Pancreas (tissue), 10 donors: ENCODE data around the gene TMEM200A. TPM values are rescaled to one million over a fixed set of nuclear protein-coding genes. Genes with fewer than 3 reads are reported as not detected.

Experiments
- ATAC-seq, 4 donors: fragments of 200-7000 bp; cut with Tn5 transposase; one replicate each; pipeline versions ENCODE4 v1.8.0 to v1.9.1; 2020; ENCODE audit warnings: mild to moderate bottlenecking in 4 of 4, moderate library complexity in 4 of 4
- DNase-seq, 6 donors: peaks; one replicate each; pipeline ENCODE4 v3.0.0-alpha.2; 2020
- FAIRE-seq: peaks from 2 replicates; lab custom pipeline; 2012; peaks lifted over from hg19 to GRCh38; lab: Jason Lieb, UNC
- H3K27ac ChIP-seq, 4 donors: fragments of 200-600 bp; sonication (generic); 1 replicate in 3 of 4; 2 replicates in 1 of 4; pipeline versions ENCODE4 v1.5.0 to v1.8.0; 2020
- H3K27me3 ChIP-seq, 4 donors: fragments of 200-600 bp; one replicate each; pipeline ENCODE4 v1.8.0; 2021
- H3K36me3 ChIP-seq, 3 donors: fragments of 200-600 bp; sonication (generic) in 1 of 3; one replicate each; pipeline versions ENCODE4 v1.5.0 to v1.8.0; 2020 to 2021
- H3K4me1 ChIP-seq, 3 donors: fragments of 200-600 bp; one replicate each; pipeline ENCODE4 v1.8.0; 2021
- H3K4me3 ChIP-seq, 4 donors: fragments of 200-600 bp; sonication (generic) in 2 of 4; one replicate each; pipeline versions ENCODE4 v1.5.0 to v1.8.0; 2020 to 2021
- H3K9me3 ChIP-seq, 4 donors: fragments of 200-600 bp; one replicate each; pipeline ENCODE4 v1.8.0; 2021
- WGBS, 2 donors: extraction: QIAGEN DNeasy Blood & Tissue Kit; methylation state at CpG; one replicate each; pipeline ENCODE4 v1.1.7; 2013; 5-methylcytosine and 5-hydroxymethylcytosine counted together
- intact Hi-C, 3 donors: fragments of 100-400 bp; cut with DNase I; formaldehyde crosslinking; loops; one replicate each; pipeline versions ENCODE4 v1.11.1 to v1.14.2; 2022
- polyA plus RNA-seq, 2 donors: library from polyadenylated mRNA; stranded (reverse); fragments of 200-250 nt; gene quantifications; one replicate each; pipeline ENCODE4 v1.2.3, GENCODE V29; 2013
- total RNA-seq, 6 donors: library from RNA; stranded (reverse); fragmentation: NEBNext Ultra II Directional in 4 of 6; extraction: Animal tissue kit (Norgen Biotek cat#: 25700) in 4 of 6; gene quantifications; one replicate each; pipeline versions ENCODE4 v1.2.1 to v1.2.4, GENCODE V29; 2021 to 2023
- TF ChIP-seq, protein P1 (sequence below), 4 donors: fragments of 200-600 bp; sonication (generic) in 3 of 4; IDR thresholded peaks; one replicate each; pipeline versions ENCODE4 v1.5.0 to v1.8.0; 2021; ENCODE audit warnings: antibody characterized with exemption in 4 of 4
- donor health status: healthy with polysubstance abuse.
- donor health status: DM: no; HTN: no; CAD: no; lungs with moderate emphysema.
- donor health status: DM: no; HTN: no; CAD: no.
- donor health status: control.
- donor health status: control.
- donor health status: Bipolar disorder and iron deficiency.
- donor health status: DM: yes; HTN: yes; CAD: no.
- donor health status: DM: no; HTN: no; CAD: no.
- donor health status: DM: no; HTN: no; CAD: no.
- donor health status: DM: yes; HTN: yes; CAD: no.

The TMEM200A gene
- total and polyA plus RNA-seq, 8 donors, result 0.32 to 7.3 (median 1.3) TPM

- no peak overlapping the region for H3K27ac ChIP-seq
- ATAC-seq (no peak), DNase-seq (no peak), FAIRE-seq (no peak)
- no peaks in the 10 kb centered on the region for H3K9me3 ChIP-seq
- H3K36me3 ChIP-seq, result no peaks in the 10 kb centered on the region
- intact Hi-C loops, result no loop called here
- no peaks in the 10 kb centered on the region for H3K4me1 ChIP-seq
- WGBS, 2 donors, result 52 to 66% methylated on average over 1 of the region's 1 CpG
- no peaks in the 10 kb centered on the region for H3K27me3 ChIP-seq
- TF ChIP-seq, protein P1, sequence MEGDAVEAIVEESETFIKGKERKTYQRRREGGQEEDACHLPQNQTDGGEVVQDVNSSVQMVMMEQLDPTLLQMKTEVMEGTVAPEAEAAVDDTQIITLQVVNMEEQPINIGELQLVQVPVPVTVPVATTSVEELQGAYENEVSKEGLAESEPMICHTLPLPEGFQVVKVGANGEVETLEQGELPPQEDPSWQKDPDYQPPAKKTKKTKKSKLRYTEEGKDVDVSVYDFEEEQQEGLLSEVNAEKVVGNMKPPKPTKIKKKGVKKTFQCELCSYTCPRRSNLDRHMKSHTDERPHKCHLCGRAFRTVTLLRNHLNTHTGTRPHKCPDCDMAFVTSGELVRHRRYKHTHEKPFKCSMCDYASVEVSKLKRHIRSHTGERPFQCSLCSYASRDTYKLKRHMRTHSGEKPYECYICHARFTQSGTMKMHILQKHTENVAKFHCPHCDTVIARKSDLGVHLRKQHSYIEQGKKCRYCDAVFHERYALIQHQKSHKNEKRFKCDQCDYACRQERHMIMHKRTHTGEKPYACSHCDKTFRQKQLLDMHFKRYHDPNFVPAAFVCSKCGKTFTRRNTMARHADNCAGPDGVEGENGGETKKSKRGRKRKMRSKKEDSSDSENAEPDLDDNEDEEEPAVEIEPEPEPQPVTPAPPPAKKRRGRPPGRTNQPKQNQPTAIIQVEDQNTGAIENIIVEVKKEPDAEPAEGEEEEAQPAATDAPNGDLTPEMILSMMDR (IDR thresholded peaks at IDR 0.05), result no peak
- no peak overlapping the region for H3K4me3 ChIP-seq
These were observed 95.1 kb downstream of the TMEM200A start for GRCh38 chr6:130460934-130461333.

DNA sequence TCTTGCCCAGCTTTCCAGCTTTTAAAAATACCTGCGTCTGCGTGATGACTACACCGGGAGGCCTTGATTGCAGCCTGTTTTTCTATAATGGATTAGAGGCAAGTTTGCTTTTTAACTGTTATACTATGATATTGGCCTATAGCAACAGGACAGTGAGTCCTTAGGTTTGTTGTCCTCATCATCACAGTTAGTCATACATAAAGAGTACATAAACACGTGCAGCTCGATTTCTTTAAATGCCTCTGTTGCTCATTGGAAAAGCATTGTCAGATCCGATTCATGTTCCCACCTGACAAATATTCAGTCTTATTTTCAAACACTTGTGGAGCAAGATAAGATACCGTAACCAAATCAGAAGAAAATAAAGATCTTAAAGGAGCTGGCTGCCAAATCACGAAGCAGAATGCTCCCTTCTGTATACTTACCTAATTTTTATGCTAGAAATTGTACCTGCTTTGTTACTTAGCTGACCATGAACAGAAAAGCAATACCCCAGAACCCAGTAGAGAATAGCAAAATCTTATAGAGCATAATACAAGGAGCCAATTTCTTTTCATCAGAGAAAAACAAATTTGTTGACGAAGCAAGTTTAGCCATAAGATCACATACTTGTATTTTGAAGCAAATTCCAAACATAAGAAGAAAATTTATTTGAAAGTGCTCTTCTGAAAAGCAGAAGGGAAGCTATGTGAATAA, 100.4 kb downstream of the TMEM200A start:
- intact Hi-C loops, result no loop called here
- TF ChIP-seq, protein P1 (IDR thresholded peaks at IDR 0.05), result no peak
- no peak for ATAC-seq
- Histone ChIP-seq H3K27me3 (no peaks in the 10 kb centered on the region), H3K9me3 (no peaks in the 10 kb centered on the region), H3K4me1 (no peaks in the 10 kb centered on the region), H3K36me3 (no peaks in the 10 kb centered on the region), H3K27ac (no peak overlapping the region), H3K4me3 (no peak overlapping the region)
- 55 to 58% methylated on average over 9 of the region's 9 CpGs for WGBS, 2 donors
- no peak for FAIRE-seq
- no peak for DNase-seq

- ATAC-seq (no peak), FAIRE-seq (no peak), DNase-seq (no peak)
- Histone ChIP-seq H3K27me3 (no peaks in the 10 kb centered on the region), H3K9me3 (no peaks in the 10 kb centered on the region), H3K27ac (no peak overlapping the region), H3K4me3 (no peak overlapping the region), H3K36me3 (no peaks in the 10 kb centered on the region), H3K4me1 (no peaks in the 10 kb centered on the region)
- intact Hi-C loops, result no loop called here
- WGBS, 2 donors, result 42 to 59% methylated on average over 5 of the region's 5 CpGs
- TF ChIP-seq, protein P1 (IDR thresholded peaks at IDR 0.05), result no peak
These were observed 100.9 kb downstream of the TMEM200A start for GRCh38 chr6:130466748-130467061.

- Histone ChIP-seq H3K4me1 (no peaks in the 10 kb centered on the region), H3K36me3 (no peaks in the 10 kb centered on the region), H3K27me3 (no peaks in the 10 kb centered on the region), H3K27ac (no peak overlapping the region), H3K4me3 (no peak overlapping the region), H3K9me3 (no peaks in the 10 kb centered on the region)
- TF ChIP-seq, protein P1 (IDR thresholded peaks at IDR 0.05), result no peak
- intact Hi-C loops, result no loop called here
- no peak for ATAC-seq
- no peak for DNase-seq
- 54 to 67% methylated on average over 1 of the region's 1 CpG for WGBS, 2 donors
- FAIRE-seq, result no peak
These were observed 101.6 kb downstream of the TMEM200A start for GRCh38 chr6:130467146-130468050.

DNA sequence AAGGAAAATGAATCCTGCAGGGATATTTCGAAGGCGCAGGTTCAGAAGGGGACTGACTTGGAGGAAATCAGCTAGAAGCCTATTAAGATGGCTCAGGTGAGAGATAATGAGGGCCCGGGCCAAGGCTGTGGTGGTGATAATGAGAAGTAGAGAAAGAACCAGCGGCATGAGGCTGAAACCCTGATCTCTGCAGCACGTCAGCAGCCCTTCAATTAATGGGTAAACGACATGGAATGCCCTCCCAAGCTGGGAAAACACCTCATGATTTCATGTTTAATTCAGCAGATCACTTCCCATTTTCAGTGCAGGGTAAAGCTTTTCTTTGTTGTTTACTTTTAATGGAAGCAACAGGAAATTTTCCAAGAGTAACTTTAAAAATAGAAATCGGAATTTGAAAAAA, 104.9 kb downstream of the TMEM200A start:
- no peaks in the 10 kb centered on the region for H3K36me3 ChIP-seq
- DNase-seq (no peak), ATAC-seq (no peak), FAIRE-seq (no peak)
- no peak overlapping the region for H3K27ac ChIP-seq
- H3K27me3 ChIP-seq, result no peaks in the 10 kb centered on the region
- WGBS, 2 donors, result 48% methylated on average over 7 of the region's 7 CpGs
- no peak overlapping the region for H3K4me3 ChIP-seq
- intact Hi-C loops, result no loop called here
- H3K9me3 ChIP-seq, result no peaks in the 10 kb centered on the region
- H3K4me1 ChIP-seq, result no peaks in the 10 kb centered on the region
- TF ChIP-seq, protein P1 (IDR thresholded peaks at IDR 0.05), result no peak
